ENCODE data around the gene TMF1.

- TF ChIP-seq POLR2AphosphoS5 (IDR thresholded peaks at IDR 0.05) (no peak), CTCF (IDR thresholded peaks at IDR 0.05 in 8 of 11, conservative IDR thresholded peaks at IDR 0.05 in 3 of 11) (no peak), POLR2A (IDR thresholded peaks at IDR 0.05) (no peak)
These were observed 7.6 kb upstream of the TMF1 start for GRCh38 chr3:69059688-69060087.
